ENCODE data around the gene PDE11A.
A peak's percentile ranks its signal among the peaks of the same experiment; 100 is the strongest.
"Not testable (repeated sequence)": the region's sequence is repeated elsewhere in the genome, so short reads cannot be mapped to it uniquely, and the experiment has no call there.

PDE11A gene

DNA sequence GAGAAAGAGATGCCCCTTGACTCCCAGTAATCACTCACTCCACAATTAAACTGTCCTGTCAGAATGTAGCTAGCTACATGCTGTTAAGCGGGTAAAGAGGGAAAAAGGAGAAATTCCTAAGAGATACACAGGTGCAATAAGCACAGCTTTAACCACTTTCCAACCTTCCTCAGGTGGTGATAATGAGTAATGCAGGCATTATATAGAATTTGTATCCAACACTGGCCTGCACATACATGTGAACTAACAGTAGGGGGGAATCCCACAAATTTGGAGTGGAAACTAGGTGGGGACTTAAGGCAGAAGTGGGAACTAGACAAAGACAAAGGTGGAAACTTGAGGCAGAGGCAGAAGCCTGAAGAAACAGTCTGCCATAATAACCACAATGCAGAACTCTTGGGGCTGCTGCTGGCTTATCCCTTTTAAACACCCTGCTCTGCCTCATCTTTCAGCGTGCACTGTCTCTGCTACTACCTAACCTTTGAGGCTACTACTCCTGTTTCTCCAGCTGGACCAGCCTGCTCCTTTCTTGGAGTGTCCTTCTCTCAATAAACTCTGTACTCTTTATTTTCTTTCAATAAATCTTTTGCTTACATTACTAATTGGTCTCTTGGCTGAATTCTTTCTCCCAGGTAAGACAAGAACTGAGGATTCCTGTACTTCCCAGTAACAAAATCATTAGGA is 259.7 kb downstream of the PDE11A start:
- no peak for DNase-seq

- no peak for DNase-seq
Measured at GRCh38 chr2:177810906-177811305, 261.7 kb downstream of the PDE11A start.

GRCh38 chr2:177808984-177809809 is 263.4 kb downstream of the PDE11A start:
- DNase-seq: no peak

- no peak for DNase-seq
Measured at GRCh38 chr2:177806025-177806424, 266.6 kb downstream of the PDE11A start.

DNA sequence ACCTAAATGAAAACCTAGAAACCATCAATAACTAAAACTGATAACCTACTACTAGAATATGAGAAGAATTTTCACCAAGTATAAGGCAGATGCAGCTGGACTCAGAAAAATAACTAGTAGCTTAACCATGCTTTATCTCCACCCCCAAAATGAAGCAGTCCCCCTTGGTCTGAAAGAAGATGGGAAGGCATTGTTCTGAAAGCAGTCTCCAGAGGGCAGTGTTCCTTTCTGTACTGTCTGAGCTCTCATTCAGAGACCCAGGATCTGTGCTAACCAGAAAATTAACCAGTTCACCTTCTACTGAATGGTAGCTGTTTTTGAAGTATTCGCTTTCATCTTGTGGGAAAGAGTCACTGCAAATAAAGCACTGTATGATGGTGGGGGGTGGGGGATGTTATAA is 273.0 kb downstream of the PDE11A start:
- DNase-seq: no peak

DNA sequence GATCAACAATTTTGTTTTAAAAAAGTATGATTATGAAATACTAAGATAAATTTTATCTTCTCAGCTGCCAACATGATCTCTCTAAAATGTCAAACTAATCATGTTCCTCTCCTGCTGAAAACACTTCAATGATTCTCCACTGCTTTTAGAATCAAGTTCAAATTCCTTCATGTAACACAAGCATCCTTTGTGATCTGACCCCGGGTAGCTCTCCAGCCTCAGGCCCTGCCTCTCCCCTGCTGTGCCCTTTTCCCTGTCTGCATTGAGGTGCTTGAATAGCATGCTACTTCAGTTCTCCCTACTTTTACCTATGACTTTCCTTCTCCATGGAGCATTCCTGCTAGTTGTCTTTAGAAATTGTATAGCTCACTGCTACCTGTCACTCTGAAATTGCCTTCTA is 274.8 kb downstream of the PDE11A start:
- DNase-seq: no peak

DNA sequence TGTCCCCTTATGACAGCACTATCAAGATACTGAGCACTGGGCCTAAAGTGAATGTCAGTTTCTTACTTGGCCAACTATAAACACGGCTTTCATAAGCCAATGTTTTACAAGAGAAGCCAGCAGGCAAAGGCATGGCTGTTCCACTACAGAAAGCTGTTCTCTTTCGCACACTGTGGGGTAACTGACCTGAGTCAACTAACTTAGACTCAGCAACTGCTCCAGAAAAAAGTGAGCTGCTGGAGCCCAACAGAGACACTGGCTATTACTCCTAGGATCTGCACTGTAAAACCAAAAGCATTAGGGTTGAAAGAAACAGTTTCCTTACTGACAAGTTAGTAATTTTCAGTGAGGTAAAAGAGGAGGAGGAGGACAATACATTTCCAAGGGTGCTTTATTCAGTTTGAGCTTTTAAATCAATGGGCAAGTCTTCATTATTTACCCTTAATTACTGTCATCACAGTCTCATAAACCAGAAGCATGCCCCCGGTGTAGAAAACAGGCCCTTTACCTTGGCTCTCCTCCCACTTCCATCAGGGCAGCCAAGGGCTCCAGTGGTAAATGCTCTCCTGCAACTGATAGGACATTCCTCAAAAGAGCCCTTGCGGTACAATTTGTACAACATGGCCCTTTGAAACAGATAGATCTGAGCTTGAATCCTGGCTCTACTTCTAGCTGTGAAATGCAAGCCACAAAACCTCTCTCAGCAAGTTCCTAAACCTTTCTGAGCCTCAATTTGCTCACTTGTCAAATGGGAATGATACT is 275.7 kb downstream of the PDE11A start:
- no peak for DNase-seq

DNA sequence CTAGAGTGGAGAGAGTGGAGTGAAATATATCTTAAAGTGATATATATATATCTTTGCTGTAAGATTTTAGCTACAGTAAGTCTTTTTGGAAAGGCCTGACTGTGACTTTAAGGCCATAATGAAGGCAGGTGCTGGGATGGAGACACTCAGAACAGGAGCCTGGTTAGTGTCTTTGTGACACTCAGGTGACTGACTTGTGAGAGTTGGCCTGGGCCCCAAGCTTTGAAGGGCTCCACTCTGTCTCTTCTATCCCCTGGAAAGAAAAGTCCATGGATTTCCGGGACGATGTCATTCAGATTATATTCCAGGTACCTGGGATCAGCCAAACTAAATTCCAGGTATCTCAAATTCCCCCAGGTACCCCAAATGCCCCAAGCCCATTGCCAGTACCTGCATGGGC is 276.6 kb downstream of the PDE11A start:
- DNase-seq: no peak

DNA sequence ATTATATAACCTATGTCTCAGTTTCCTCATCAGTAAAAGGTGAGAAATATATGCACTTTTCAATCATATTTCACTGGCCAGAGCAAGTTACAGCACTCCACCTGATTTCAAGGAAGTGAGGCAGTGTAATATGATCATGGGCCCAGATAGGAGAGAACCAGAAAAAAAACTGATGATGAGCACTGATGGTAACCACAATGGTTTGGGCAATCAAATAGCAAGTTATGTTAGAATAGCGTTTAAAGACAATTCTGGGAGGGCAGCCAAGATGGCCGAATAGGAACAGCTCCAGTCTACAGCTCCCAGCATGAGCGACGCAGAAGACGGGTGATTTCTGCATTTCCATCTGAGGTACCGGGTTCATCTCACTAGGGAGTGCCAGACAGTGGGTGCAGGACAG is 287.4 kb downstream of the PDE11A start:
- not testable (repeated sequence) for DNase-seq

- DNase-seq: no peak
Measured at GRCh38 chr2:177784745-177785067, 287.9 kb downstream of the PDE11A start.

DNA sequence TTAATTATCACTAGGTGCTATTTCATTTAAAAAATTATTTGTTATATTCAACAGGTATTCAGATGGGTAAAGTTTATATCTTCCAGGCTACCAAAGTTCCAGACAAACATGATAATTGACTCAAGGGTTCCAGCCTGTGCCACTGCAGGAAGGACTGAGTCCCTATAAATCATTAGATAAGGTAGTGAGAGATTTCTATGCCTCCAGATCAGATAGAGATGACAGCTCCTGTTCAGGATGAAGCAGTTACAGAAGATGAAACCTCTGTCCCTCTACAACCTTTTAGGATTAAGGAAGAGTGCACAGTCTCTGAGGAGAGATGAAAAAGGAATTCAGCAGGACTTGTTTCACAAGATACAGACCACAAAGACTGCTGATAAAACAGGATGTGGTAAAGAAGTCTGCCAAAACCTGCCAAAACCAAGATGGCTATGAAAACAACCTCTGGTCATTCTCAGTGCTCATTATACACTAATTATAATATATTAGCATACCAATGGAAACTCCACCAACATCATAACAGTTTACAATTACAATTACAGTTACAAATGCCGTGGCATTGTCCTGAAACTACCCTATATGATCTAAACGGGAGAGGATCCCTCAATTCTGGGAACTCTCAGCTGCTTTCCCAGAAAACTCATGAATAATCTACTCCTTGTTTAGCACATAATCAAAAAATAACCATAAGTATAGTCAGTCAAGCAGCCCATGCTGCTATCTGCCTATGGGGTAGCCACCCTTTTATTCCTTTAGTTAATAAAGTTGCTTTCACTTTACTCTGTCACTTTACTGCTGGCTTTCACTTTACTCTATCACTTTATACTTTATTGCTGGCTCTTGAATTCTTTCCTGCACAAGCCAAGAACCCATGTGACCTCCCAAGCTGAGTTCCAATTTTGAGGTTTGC is 288.5 kb downstream of the PDE11A start:
- peak in 1 of 2 donors; percentile 18 for DNase-seq

GRCh38 chr2:177783091-177783490 is 289.5 kb downstream of the PDE11A start:
- DNase-seq: no peak

GRCh38 chr2:177782613-177783012 is 290.0 kb downstream of the PDE11A start:
- no peak for DNase-seq

GRCh38 chr2:177778472-177778871 is 294.1 kb downstream of the PDE11A start:
- no peak for DNase-seq

GRCh38 chr2:177772529-177772928 is 300.0 kb downstream of the PDE11A start:
- peak; percentile 50 to 71 for DNase-seq

DNA sequence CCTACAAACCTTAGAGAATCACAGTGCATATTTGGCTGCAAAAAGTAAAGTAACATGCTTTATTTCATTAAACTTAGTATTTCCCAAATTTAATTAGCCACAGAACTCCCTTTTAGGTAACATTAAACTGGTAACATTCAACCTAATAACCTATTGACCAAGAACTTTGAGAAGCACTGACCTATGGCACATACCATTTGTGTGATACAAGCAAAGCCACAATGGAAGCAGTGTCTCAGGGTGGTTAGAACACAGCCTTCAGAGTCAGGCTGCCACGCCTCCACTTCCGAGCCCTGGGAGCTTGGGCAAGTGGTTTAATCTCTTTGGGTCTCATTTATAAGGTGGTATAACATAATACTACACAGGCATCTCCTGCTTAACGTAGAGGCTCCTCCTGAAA is 301.4 kb downstream of the PDE11A start:
- DNase-seq: no peak

- no peak for DNase-seq
Measured at GRCh38 chr2:177767768-177768167, 304.8 kb downstream of the PDE11A start.

- no peak for DNase-seq
Measured at GRCh38 chr2:177765698-177766097, 306.9 kb downstream of the PDE11A start.

DNA sequence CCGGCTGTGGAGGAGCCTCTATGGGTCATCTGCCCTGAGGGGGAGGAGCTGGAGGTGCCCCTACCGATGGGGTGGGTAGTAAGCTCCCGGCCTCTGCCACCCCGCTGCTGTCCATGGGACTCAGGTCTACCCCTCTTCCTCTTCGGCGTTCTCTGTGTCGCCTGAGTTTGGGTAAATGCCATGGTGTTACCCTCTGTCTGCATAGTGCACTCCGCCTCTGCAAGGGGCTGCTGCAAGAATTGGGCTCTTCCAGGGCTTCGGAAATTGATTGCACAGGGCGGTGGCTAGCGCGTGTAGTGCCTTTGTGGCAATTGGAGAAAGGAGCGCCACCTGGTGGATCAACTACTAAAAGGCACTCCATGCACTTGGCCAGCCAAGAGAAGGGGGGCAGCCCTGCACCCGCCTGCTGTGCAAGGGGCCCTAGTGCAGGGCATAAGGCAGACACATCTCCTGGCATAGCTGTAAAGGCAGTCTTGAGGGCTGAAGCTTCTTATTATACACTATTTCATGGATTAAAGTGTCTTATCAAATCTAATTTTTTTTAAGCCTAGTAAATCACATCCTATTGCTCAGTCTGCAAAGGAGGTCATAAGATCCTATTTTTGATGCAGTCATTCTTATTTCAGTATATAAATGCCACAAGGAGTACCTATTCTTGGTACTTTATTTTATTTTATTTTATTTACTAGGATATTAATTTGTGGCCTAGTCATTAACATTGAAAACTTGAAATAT is 308.9 kb downstream of the PDE11A start:
- peak; percentile 57 to 73 for DNase-seq

- DNase-seq: no peak
Measured at GRCh38 chr2:177759443-177759842, 313.1 kb downstream of the PDE11A start.

GRCh38 chr2:177758591-177759371 is 313.8 kb downstream of the PDE11A start:
- peak in 1 of 2 donors; percentile 11 for DNase-seq
